GM11168 (cell line): ENCODE measurements around the gene RAET1G.
"Not testable (repeated sequence)": the region's sequence is repeated elsewhere in the genome, so short reads cannot be mapped to it uniquely, and the experiment has no call there.

Experiments used
- in situ Hi-C: fragments of 300-500 bp; cut with MboI; formaldehyde crosslinking; loops from one replicate; pipeline ENCODE4 v1.12.0; 2022; ENCODE audit warnings: low sequenced_read_pairs; ENCODE audit not compliant: unreplicated experiment

RAET1G gene

GRCh38 chr6:149935668-149936067 lies 12.7 kb upstream of the RAET1G start:
- in situ Hi-C loops, result no loop called here

- in situ Hi-C loops, result no loop called here
Measured at GRCh38 chr6:149935246-149935645, 12.3 kb upstream of the RAET1G start.

- in situ Hi-C loops, result loop anchor here (5.0 kb wide), 1 partner anchor 83 kb away; no protein-coding TSS in a partner anchor
Measured at GRCh38 chr6:149934249-149935156, 11.6 kb upstream of the RAET1G start.

GRCh38 chr6:149933461-149933860 lies 10.5 kb upstream of the RAET1G start:
- in situ Hi-C loops, result loop anchor here (5.0 kb wide), 1 partner anchor 84 kb away; no protein-coding TSS in a partner anchor

- in situ Hi-C loops, result loop anchor here (5.0 kb wide), 1 partner anchor 84 kb away; no protein-coding TSS in a partner anchor
Measured at GRCh38 chr6:149933036-149933435, 10.1 kb upstream of the RAET1G start.

- in situ Hi-C loops, result loop anchor here (5.0 kb wide), 1 partner anchor 86 kb away; no protein-coding TSS in a partner anchor
Measured at GRCh38 chr6:149931501-149931900, 8.6 kb upstream of the RAET1G start.

- in situ Hi-C loops, result no loop called here
Measured at GRCh38 chr6:149929422-149929821, 6.5 kb upstream of the RAET1G start.

- in situ Hi-C loops, result not testable (repeated sequence)
Measured at GRCh38 chr6:149927025-149927424, 4.1 kb upstream of the RAET1G start.

GRCh38 chr6:149925974-149926777 lies 3.3 kb upstream of the RAET1G start:
- in situ Hi-C loops, result no loop called here

- in situ Hi-C loops, result no loop called here
Measured at GRCh38 chr6:149925253-149925973, 2.5 kb upstream of the RAET1G start.

GRCh38 chr6:149924933-149925252 lies 2.0 kb upstream of the RAET1G start:
- in situ Hi-C loops, result no loop called here

GRCh38 chr6:149924206-149924932 lies 1.4 kb upstream of the RAET1G start:
- in situ Hi-C loops, result no loop called here

GRCh38 chr6:149923327-149923986 lies 536 bp upstream of the RAET1G start:
- in situ Hi-C loops, result no loop called here

- in situ Hi-C loops, result not testable (repeated sequence)
Measured at GRCh38 chr6:149922091-149922490, 830 bp downstream of the RAET1G start.

- in situ Hi-C loops, result no loop called here
Measured at GRCh38 chr6:149921361-149921760, 1.6 kb downstream of the RAET1G start.

- in situ Hi-C loops, result no loop called here
Measured at GRCh38 chr6:149919834-149920225, 3.1 kb downstream of the RAET1G start.

- in situ Hi-C loops, result not testable (repeated sequence)
Measured at GRCh38 chr6:149919126-149919833, 3.6 kb downstream of the RAET1G start.

- in situ Hi-C loops, result no loop called here
Measured at GRCh38 chr6:149918151-149918905, 4.6 kb downstream of the RAET1G start.
